Osteocyte (in vitro differentiated cells): ENCODE measurements around the gene AANAT. TPM values are rescaled to one million over a fixed set of nuclear protein-coding genes. Genes with fewer than 3 reads are reported as not detected.
A peak's percentile ranks its signal among the peaks of the same experiment; 100 is the strongest.
"Not testable (repeated sequence)": the region's sequence is repeated elsewhere in the genome, so short reads cannot be mapped to it uniquely, and the experiment has no call there.

ENCODE experiments used
- DNase-seq: peaks from one replicate; pipeline ENCODE4 v3.0.0; 2021; ENCODE audit warnings: mixed read lengths; ENCODE audit not compliant: unreplicated experiment; ENCODE audit errors: extremely low spot score
- H3K27ac Mint-ChIP-seq: one replicate; pipeline ENCODE4 v1.8.0; 2021; ENCODE audit warnings: mild to moderate bottlenecking, mixed read lengths; ENCODE audit not compliant: unreplicated experiment
- H3K27me3 Mint-ChIP-seq: one replicate; pipeline ENCODE4 v1.8.0; 2021; ENCODE audit warnings: mixed read lengths; ENCODE audit not compliant: unreplicated experiment
- H3K36me3 Mint-ChIP-seq: one replicate; pipeline ENCODE4 v1.8.0; 2021; ENCODE audit warnings: mixed read lengths; ENCODE audit not compliant: unreplicated experiment
- H3K4me1 Mint-ChIP-seq: one replicate; pipeline ENCODE4 v1.8.0; 2021; ENCODE audit warnings: mixed read lengths; ENCODE audit not compliant: unreplicated experiment
- H3K4me3 Mint-ChIP-seq: one replicate; pipeline ENCODE4 v1.8.0; 2021; ENCODE audit warnings: mild to moderate bottlenecking, moderate library complexity, mixed read lengths; ENCODE audit not compliant: unreplicated experiment
- H3K9me3 Mint-ChIP-seq: one replicate; pipeline ENCODE4 v1.8.0; 2021; ENCODE audit warnings: mixed read lengths; ENCODE audit not compliant: unreplicated experiment
- CTCF ChIP-seq: fragments of 200-600 bp; sonication (generic); IDR thresholded peaks from 2 replicates; pipeline ENCODE4 v1.5.0; 2021; ENCODE audit warnings: antibody characterized with exemption, mild to moderate bottlenecking, moderate library complexity
- total RNA-seq: library from RNA; stranded (reverse); gene quantifications from 2 replicates; pipeline ENCODE4 v1.2.1, GENCODE V29; 2021

Gene AANAT
- total RNA-seq, 1 donor from 2014 or later, result not detected

GRCh38 chr17:76501827-76502307 lies 34.5 kb downstream of the AANAT start:
- Mint-ChIP-seq H3K4me1 (peaks cover 47% of the 10 kb centered on the region), H3K36me3 (no peaks in the 10 kb centered on the region), H3K9me3 (no peaks in the 10 kb centered on the region), H3K27ac (peak overlapping the region; percentile 89), H3K27me3 (peaks cover 1% of the 10 kb centered on the region), H3K4me3 (peak overlapping the region; percentile 81)
- no peak for TF ChIP-seq CTCF
- no peak for DNase-seq

- TF ChIP-seq CTCF, result no peak
- H3K27ac Mint-ChIP-seq, result no peak overlapping the region
Observed at GRCh38 chr17:76502341-76503211, 35.2 kb downstream of the AANAT start.

GRCh38 chr17:76504117-76504516 lies 36.7 kb downstream of the AANAT start:
- DNase-seq, result no peak
- H3K27ac Mint-ChIP-seq, result no peak overlapping the region
- TF ChIP-seq CTCF, result no peak

More at GRCh38 chr17:76502341-76503211, 35.2 kb downstream of the AANAT start:
- H3K9me3 Mint-ChIP-seq, result no peaks in the 10 kb centered on the region
- peaks cover 7% of the 10 kb centered on the region for H3K27me3 Mint-ChIP-seq
- H3K4me3 Mint-ChIP-seq, result no peak overlapping the region
- no peaks in the 10 kb centered on the region for H3K36me3 Mint-ChIP-seq
- peaks cover 40% of the 10 kb centered on the region for H3K4me1 Mint-ChIP-seq
- DNase-seq, result no peak

GRCh38 chr17:76506408-76507345 lies 39.3 kb downstream of the AANAT start:
- peak; percentile 93 for DNase-seq
- Mint-ChIP-seq H3K36me3 (no peaks in the 10 kb centered on the region), H3K4me3 (no peak overlapping the region), H3K27me3 (peaks cover 24% of the 10 kb centered on the region), H3K9me3 (no peaks in the 10 kb centered on the region), H3K27ac (no peak overlapping the region), H3K4me1 (peaks cover 4% of the 10 kb centered on the region)
- peak; percentile 93 for TF ChIP-seq CTCF

More at GRCh38 chr17:76504117-76504516, 36.7 kb downstream of the AANAT start:
- Mint-ChIP-seq H3K36me3 (no peaks in the 10 kb centered on the region), H3K9me3 (no peaks in the 10 kb centered on the region), H3K27me3 (peaks cover 20% of the 10 kb centered on the region), H3K4me1 (peaks cover 25% of the 10 kb centered on the region), H3K4me3 (no peak overlapping the region)

- H3K27ac Mint-ChIP-seq, DNase-seq, H3K9me3 Mint-ChIP-seq, H3K4me1 Mint-ChIP-seq, H3K36me3 Mint-ChIP-seq, H3K4me3 Mint-ChIP-seq: not testable (repeated sequence)
- peaks cover 29% of the 10 kb centered on the region for H3K27me3 Mint-ChIP-seq
Observed at GRCh38 chr17:76508472-76509063, 41.2 kb downstream of the AANAT start.
